MCF 10A (cell line): ENCODE data around the gene MYOF. TPM values are rescaled to one million over a fixed set of nuclear protein-coding genes. Genes with fewer than 3 reads are reported as not detected.

Experiments
- BruUV-seq: library from RNA; stranded (reverse); fragments of 400-500 nt; replicated peaks from 2 replicates; lab custom pipeline; 2021; lab: Mats Ljungman, UMichigan
- CTCF ChIA-PET: fragments of 300-600 bp; sonication (Branson Sonifier 250); formaldehyde crosslinking; extraction: SDS; loops from one replicate; lab custom pipeline; 2021; ENCODE audit warnings: antibody characterized with exemption, inconsistent platforms; lab: Yijun Ruan, JAX
- POLR2A ChIA-PET: fragments of 300-600, 350-650 bp; sonication (Branson Sonifier 250); formaldehyde crosslinking; extraction: SDS; loops from one replicate; lab custom pipeline; 2020; ENCODE audit warnings: antibody characterized with exemption, inconsistent platforms; lab: Yijun Ruan, JAX
- DNase-seq: peaks from one replicate; pipeline ENCODE4 v3.0.0-alpha.2; 2018; ENCODE audit not compliant: unreplicated experiment
- H3K27ac Mint-ChIP-seq: one replicate; pipeline ENCODE4 v1.8.0; 2022; ENCODE audit warnings: mild to moderate bottlenecking, low read depth, mixed read lengths; ENCODE audit not compliant: unreplicated experiment
- H3K27me3 Mint-ChIP-seq: one replicate; pipeline ENCODE4 v1.8.0; 2022; ENCODE audit warnings: mixed read lengths; ENCODE audit not compliant: insufficient read depth, unreplicated experiment
- H3K36me3 Mint-ChIP-seq: one replicate; pipeline ENCODE4 v1.8.0; 2022; ENCODE audit warnings: mild to moderate bottlenecking, moderate library complexity, mixed read lengths; ENCODE audit not compliant: insufficient read depth, unreplicated experiment
- H3K4me1 Mint-ChIP-seq: one replicate; pipeline ENCODE4 v1.8.0; 2022; ENCODE audit warnings: mixed read lengths; ENCODE audit not compliant: insufficient read depth, unreplicated experiment
- H3K4me3 Mint-ChIP-seq: one replicate; pipeline ENCODE4 v1.8.0; 2022; ENCODE audit warnings: mild to moderate bottlenecking, moderate library complexity, mixed read lengths; ENCODE audit not compliant: unreplicated experiment
- H3K9me3 Mint-ChIP-seq: one replicate; pipeline ENCODE4 v1.8.0; 2022; ENCODE audit warnings: mixed read lengths; ENCODE audit not compliant: unreplicated experiment
- intact Hi-C: fragments of 100-400 bp; cut with micrococcal nuclease; formaldehyde crosslinking; loops from 2 replicates; pipeline ENCODE4 v1.14.1; 2022
- total RNA-seq: library from RNA; stranded (reverse); gene quantifications from 2 replicates; pipeline ENCODE4 v1.2.3, GENCODE V29; 2022
- TF ChIP-seq, protein P1 (sequence below): fragments of 200-600 bp; IDR thresholded peaks from one replicate; pipeline ENCODE4 v1.8.0; 2022; ENCODE audit warnings: antibody characterized with exemption, mild to moderate bottlenecking; ENCODE audit not compliant: unreplicated experiment

Gene MYOF
- total RNA-seq, 1 experiment from 2014 or later, result 167 TPM

DNA sequence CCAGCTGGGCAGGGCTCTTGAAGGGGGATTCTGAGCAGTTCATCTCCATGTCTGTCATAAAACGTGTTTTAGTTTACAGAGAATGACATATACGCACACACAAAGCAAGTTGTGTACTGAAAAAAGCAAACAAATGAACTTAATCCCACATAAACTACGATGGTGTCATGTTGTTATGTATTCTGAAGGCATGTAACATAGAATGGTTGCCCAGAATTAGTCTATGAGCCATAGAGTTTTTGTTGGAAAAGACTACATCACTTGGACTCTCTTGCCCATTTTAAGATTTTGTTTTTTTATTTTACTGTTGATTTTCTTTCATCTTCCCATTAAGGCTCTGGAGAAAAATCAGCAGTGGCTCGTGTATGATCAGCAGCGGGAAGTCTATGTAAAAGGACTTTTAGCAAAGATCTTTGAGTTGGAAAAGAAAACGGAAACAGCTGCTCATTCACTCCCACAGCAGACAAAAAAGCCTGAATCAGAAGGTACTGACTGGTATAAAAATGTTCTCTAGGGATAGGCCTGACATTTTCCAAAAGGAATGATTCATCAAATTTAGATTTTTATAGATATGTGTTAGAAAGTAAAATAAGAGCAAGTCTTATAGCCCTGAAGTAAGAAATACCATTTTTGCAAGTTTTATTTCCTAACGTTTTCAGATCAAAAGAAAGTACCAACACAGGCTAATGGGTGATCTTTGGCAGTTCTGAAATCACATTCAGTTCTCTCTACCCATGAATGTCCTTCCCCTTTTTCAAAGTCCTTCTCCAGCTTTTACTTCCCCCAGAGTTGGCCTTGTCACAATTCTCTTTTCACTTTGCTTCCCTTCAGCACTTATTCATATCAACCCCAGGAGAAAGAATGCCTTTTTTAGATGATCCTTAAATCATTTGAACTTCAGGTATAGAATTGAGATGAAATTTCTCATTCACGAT is 33.2 kb upstream of the MYOF start:
- H3K9me3 Mint-ChIP-seq, result no peaks in the 10 kb centered on the region
- ChIA-PET POLR2A (interaction anchor here (0.6 to 0.7 kb wide), 2 partner anchors 133 to 187 kb away, joined by 3 read pairs; no protein-coding TSS in a partner anchor), CTCF (interaction anchor here (0.6 to 1.7 kb wide), 4 partner anchors 15 to 163 kb away, joined by 4 to 5 read pairs (median 4); partner anchors contain the start of gene MYOF)
- TF ChIP-seq, protein P1, sequence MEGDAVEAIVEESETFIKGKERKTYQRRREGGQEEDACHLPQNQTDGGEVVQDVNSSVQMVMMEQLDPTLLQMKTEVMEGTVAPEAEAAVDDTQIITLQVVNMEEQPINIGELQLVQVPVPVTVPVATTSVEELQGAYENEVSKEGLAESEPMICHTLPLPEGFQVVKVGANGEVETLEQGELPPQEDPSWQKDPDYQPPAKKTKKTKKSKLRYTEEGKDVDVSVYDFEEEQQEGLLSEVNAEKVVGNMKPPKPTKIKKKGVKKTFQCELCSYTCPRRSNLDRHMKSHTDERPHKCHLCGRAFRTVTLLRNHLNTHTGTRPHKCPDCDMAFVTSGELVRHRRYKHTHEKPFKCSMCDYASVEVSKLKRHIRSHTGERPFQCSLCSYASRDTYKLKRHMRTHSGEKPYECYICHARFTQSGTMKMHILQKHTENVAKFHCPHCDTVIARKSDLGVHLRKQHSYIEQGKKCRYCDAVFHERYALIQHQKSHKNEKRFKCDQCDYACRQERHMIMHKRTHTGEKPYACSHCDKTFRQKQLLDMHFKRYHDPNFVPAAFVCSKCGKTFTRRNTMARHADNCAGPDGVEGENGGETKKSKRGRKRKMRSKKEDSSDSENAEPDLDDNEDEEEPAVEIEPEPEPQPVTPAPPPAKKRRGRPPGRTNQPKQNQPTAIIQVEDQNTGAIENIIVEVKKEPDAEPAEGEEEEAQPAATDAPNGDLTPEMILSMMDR, result no peak
- peaks cover 16% of the 10 kb centered on the region for H3K36me3 Mint-ChIP-seq
- no peak overlapping the region for H3K4me3 Mint-ChIP-seq
- no TSS peak for BruUV-seq
- peak overlapping the region; percentile 1 for H3K27ac Mint-ChIP-seq
- no peak for DNase-seq
- intact Hi-C loops, result loop anchor here (10.0 kb wide), 1 partner anchor 511 kb away; no protein-coding TSS in a partner anchor
- no peaks in the 10 kb centered on the region for H3K27me3 Mint-ChIP-seq
- peaks cover 7% of the 10 kb centered on the region for H3K4me1 Mint-ChIP-seq

DNA sequence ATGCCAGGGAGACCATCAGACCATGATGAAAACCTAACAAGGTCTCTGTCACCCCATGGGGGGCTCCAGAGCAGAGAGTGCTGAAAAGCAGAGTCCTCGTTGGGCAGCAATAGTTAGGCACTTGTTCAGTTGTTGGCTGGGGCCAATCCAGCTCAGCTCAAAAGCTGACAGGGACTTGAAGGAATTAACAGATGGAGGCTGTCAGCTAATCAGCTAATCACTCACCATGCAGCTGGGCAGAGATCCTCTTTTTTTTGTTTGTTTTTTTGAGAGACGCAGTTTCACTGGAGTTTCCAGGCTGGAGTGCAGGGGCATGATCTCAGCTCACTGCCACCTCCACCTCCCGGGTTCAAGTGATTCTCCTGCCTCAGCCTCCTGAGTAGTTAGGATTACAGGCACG is 32.4 kb upstream of the MYOF start:
- intact Hi-C loops, result loop anchor here (5.0 to 10.0 kb wide), 2 partner anchors 432 to 510 kb away; no protein-coding TSS in a partner anchor
- Mint-ChIP-seq H3K4me1 (peaks cover 7% of the 10 kb centered on the region), H3K27ac (no peak overlapping the region), H3K9me3 (no peaks in the 10 kb centered on the region), H3K27me3 (no peaks in the 10 kb centered on the region), H3K36me3 (peaks cover 14% of the 10 kb centered on the region), H3K4me3 (no peak overlapping the region)
- TF ChIP-seq, protein P1, result no peak
- BruUV-seq, result no TSS peak
- no peak for DNase-seq
- ChIA-PET CTCF (interaction anchor here (0.6 to 4.0 kb wide), 9 partner anchors 28 to 434 kb away, joined by 3 to 68 read pairs (median 4); partner anchors contain the start of gene MYOF), POLR2A (interaction anchor here (0.7 kb wide), 1 partner anchor 10 kb away, joined by 3 read pairs; no protein-coding TSS in a partner anchor)

DNA sequence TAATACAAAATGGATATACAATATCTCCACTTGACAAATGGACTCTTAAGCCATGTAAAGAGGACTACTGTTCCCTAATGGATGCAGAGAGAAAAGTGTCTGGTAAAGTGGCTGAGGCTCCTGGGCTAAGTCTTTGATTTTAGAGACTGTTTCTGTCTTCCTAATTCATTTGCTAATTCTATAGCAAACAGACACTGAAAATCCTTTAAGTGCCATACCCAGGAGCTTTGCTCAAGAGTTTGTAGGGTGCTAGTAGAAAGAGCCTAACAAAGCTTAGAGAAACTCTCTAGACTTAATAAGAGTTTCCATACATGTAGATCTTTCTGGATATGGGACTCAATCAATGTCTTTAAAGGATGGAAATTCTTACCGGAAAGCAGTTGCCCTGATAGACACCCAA is 31.0 kb upstream of the MYOF start:
- intact Hi-C loops, result loop anchor here (5.0 to 10.0 kb wide), 2 partner anchors 431 to 508 kb away; no protein-coding TSS in a partner anchor
- Mint-ChIP-seq H3K9me3 (no peaks in the 10 kb centered on the region), H3K4me1 (peaks cover 7% of the 10 kb centered on the region), H3K27ac (no peak overlapping the region), H3K36me3 (peaks cover 14% of the 10 kb centered on the region), H3K4me3 (no peak overlapping the region), H3K27me3 (no peaks in the 10 kb centered on the region)
- DNase-seq, result no peak
- TF ChIP-seq, protein P1, result no peak
- CTCF ChIA-PET, result interaction anchor here (0.5 to 4.0 kb wide), 18 partner anchors 10 to 849 kb away, joined by 3 to 68 read pairs (median 4); no protein-coding TSS in a partner anchor
- POLR2A ChIA-PET, result interaction anchor here (1.1 kb wide), 2 partner anchors 8 to 31 kb away, joined by 3 to 4 read pairs; partner anchors contain the start of gene MYOF
- BruUV-seq, result no TSS peak
